ENCODE data around the gene MEAF6.
A peak's percentile ranks its signal among the peaks of the same experiment; 100 is the strongest.

MEAF6 gene

GRCh38 chr1:37479255-37480124, 35.1 kb downstream of the MEAF6 start:
- peaks cover 14 to 29% of the 10 kb centered on the region in 2 donors for H3K4me1 ChIP-seq (ENCODE audit: control insufficient read depth in 2 of 2, insufficient read depth in 1 of 2, low read depth in 1 of 2, low read length in 2 of 2)
- no peak overlapping the region for H3K9ac ChIP-seq (ENCODE audit: low read depth, low read length, poor library complexity)
- no peaks in the 10 kb centered on the region for H3K27me3 ChIP-seq (ENCODE audit: control insufficient read depth in 3 of 3, insufficient read depth in 3 of 3, low read depth in 1 of 3, low read length in 3 of 3)
- no peak overlapping the region for H2BK15ac ChIP-seq (ENCODE audit: low read length)
- H3K23ac ChIP-seq (ENCODE audit: low read depth, low read length, poor library complexity) = peak overlapping the region; percentile 47
- H3K4me2 ChIP-seq (ENCODE audit: insufficient read depth, low read length, poor library complexity, severe bottlenecking) = no peak overlapping the region
- H4K8ac ChIP-seq (ENCODE audit: low read depth, low read length) = no peak overlapping the region
- no peaks in the 10 kb centered on the region for H3K79me1 ChIP-seq (ENCODE audit: low read depth, low read length)
- no CpG with 5 or more reads among the region's 22 CpGs for WGBS, 2 donors (ENCODE audit: extremely low coverage in 2 of 2, insufficient read length in 2 of 2, insufficient replicate concordance in 1 of 2)
- H3K9me3 ChIP-seq (replicated peaks in 1 of 2; ENCODE audit: control insufficient read depth in 2 of 2, insufficient read depth in 1 of 2, low read depth in 1 of 2, low read length in 2 of 2) = no peaks in the 10 kb centered on the region
- H3K27ac ChIP-seq (replicated peaks; ENCODE audit: low read length) = no peak overlapping the region
- peak overlapping the region; percentile 9 for H3K18ac ChIP-seq (ENCODE audit: low read length)
- H2AFZ ChIP-seq (ENCODE audit: low read length) = peak overlapping the region; percentile 51
- H2AK5ac ChIP-seq (ENCODE audit: low read depth, low read length) = no peak overlapping the region
- H2BK5ac ChIP-seq (ENCODE audit: low read length) = no peak overlapping the region
- no peak for DNase-seq (ENCODE audit: low spot score)
- H3K14ac ChIP-seq (ENCODE audit: low read length) = no peak overlapping the region
- H4K91ac ChIP-seq (ENCODE audit: low read depth, low read length, poor library complexity) = no peak overlapping the region
- H2BK12ac ChIP-seq (ENCODE audit: low read length) = no peak overlapping the region
- no peak overlapping the region for H3K4me3 ChIP-seq (ENCODE audit: low read length in 2 of 2)
- H2BK120ac ChIP-seq (ENCODE audit: low read depth, low read length) = no peak overlapping the region
- H3K36me3 ChIP-seq (replicated peaks in 1 of 2; ENCODE audit: control insufficient read depth in 2 of 2, insufficient read depth in 2 of 2, low read length in 2 of 2) = peaks cover 27 to 72% of the 10 kb centered on the region in 2 donors
- no peak overlapping the region for H3K4ac ChIP-seq (ENCODE audit: low read length)

GRCh38 chr1:37478890-37479254, 35.7 kb downstream of the MEAF6 start:
- H3K14ac ChIP-seq (ENCODE audit: low read length) = no peak overlapping the region
- H3K79me1 ChIP-seq (ENCODE audit: low read depth, low read length) = no peaks in the 10 kb centered on the region
- H3K4me1 ChIP-seq (ENCODE audit: control insufficient read depth in 2 of 2, insufficient read depth in 1 of 2, low read depth in 1 of 2, low read length in 2 of 2) = peaks cover 15 to 32% of the 10 kb centered on the region in 2 donors
- H3K4me2 ChIP-seq (ENCODE audit: insufficient read depth, low read length, poor library complexity, severe bottlenecking) = no peak overlapping the region
- no peak overlapping the region for H4K91ac ChIP-seq (ENCODE audit: low read depth, low read length, poor library complexity)
- no peak for DNase-seq (ENCODE audit: low spot score)
- no peak overlapping the region for H2AFZ ChIP-seq (ENCODE audit: low read length)
- no peak overlapping the region for H2AK5ac ChIP-seq (ENCODE audit: low read depth, low read length)
- WGBS, 2 donors (ENCODE audit: extremely low coverage in 2 of 2, insufficient read length in 2 of 2, insufficient replicate concordance in 1 of 2) = no CpG with 5 or more reads among the region's 3 CpGs
- H3K27me3 ChIP-seq (ENCODE audit: control insufficient read depth in 3 of 3, insufficient read depth in 3 of 3, low read depth in 1 of 3, low read length in 3 of 3) = peaks cover 0 to 3% (median 2%) of the 10 kb centered on the region in 3 experiments
- H2BK120ac ChIP-seq (ENCODE audit: low read depth, low read length) = no peak overlapping the region
- no peak overlapping the region for H2BK15ac ChIP-seq (ENCODE audit: low read length)
- no peak overlapping the region for H3K4me3 ChIP-seq (ENCODE audit: low read length in 2 of 2)
- H3K27ac ChIP-seq (replicated peaks; ENCODE audit: low read length) = no peak overlapping the region
- no peak overlapping the region for H2BK12ac ChIP-seq (ENCODE audit: low read length)
- H3K18ac ChIP-seq (ENCODE audit: low read length) = no peak overlapping the region
- peaks cover 26 to 66% of the 10 kb centered on the region in 2 donors for H3K36me3 ChIP-seq (replicated peaks in 1 of 2; ENCODE audit: control insufficient read depth in 2 of 2, insufficient read depth in 2 of 2, low read length in 2 of 2)
- no peak overlapping the region for H3K23ac ChIP-seq (ENCODE audit: low read depth, low read length, poor library complexity)
- H4K8ac ChIP-seq (ENCODE audit: low read depth, low read length) = no peak overlapping the region
- no peak overlapping the region for H3K4ac ChIP-seq (ENCODE audit: low read length)
- no peak overlapping the region for H2BK5ac ChIP-seq (ENCODE audit: low read length)
- H3K9me3 ChIP-seq (replicated peaks in 1 of 2; ENCODE audit: control insufficient read depth in 2 of 2, insufficient read depth in 1 of 2, low read depth in 1 of 2, low read length in 2 of 2) = no peaks in the 10 kb centered on the region
- H3K9ac ChIP-seq (ENCODE audit: low read depth, low read length, poor library complexity) = no peak overlapping the region

DNA sequence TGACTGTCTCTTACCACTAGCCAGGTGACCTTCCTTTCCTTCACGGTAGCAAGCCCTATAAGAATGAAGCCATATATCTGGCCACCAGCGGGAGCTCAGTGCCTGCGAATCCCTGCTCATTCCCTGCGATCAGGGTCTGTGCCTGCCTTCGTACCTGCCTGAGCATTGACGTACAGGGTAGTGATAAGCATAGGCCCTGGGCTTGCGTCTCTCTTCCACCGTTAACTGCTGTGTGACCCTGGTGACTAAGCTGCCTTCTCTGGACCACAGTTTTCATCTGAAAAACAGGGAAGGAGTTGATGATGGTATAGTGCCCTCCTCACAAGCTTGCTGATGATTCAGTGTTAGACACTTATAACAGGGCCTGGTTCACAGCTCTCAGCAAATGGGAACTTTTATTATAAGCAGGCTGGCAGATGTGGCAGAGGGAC, 36.1 kb downstream of the MEAF6 start:
- no CpG with 5 or more reads among the region's 8 CpGs for WGBS, 2 donors (ENCODE audit: extremely low coverage in 2 of 2, insufficient read length in 2 of 2, insufficient replicate concordance in 1 of 2)

DNA sequence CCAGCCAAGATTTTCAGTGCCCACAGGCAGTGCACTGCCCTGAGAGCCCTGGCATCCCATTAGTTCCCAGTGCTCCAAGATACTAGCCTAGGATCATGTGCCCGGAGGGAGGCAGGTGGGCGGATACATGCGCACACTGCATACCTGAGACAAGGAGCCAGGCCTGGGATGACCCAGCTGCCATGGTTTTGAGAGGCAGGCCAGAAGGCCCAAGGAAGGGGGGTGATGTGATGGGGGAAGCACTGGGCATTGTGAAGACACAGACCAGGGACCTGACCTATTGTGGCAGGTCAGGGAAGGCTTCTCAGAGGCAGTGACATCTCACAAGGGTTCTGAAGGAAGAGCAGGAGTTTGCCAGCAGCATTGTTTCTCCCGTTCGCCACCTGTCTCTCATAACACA, 36.6 kb downstream of the MEAF6 start:
- Histone ChIP-seq H3K23ac (ENCODE audit: low read depth, low read length, poor library complexity) (no peak overlapping the region), H3K79me1 (ENCODE audit: low read depth, low read length) (no peaks in the 10 kb centered on the region), H3K27me3 (ENCODE audit: control insufficient read depth in 3 of 3, insufficient read depth in 3 of 3, low read depth in 1 of 3, low read length in 3 of 3) (peaks cover 0 to 9% (median 9%) of the 10 kb centered on the region in 3 experiments), H3K4ac (ENCODE audit: low read length) (no peak overlapping the region), H3K18ac (ENCODE audit: low read length) (no peak overlapping the region), H3K4me2 (ENCODE audit: insufficient read depth, low read length, poor library complexity, severe bottlenecking) (no peak overlapping the region), H3K9me3 (replicated peaks in 1 of 2; ENCODE audit: control insufficient read depth in 2 of 2, insufficient read depth in 1 of 2, low read depth in 1 of 2, low read length in 2 of 2) (no peaks in the 10 kb centered on the region), H2BK12ac (ENCODE audit: low read length) (no peak overlapping the region), H4K91ac (ENCODE audit: low read depth, low read length, poor library complexity) (no peak overlapping the region), H3K27ac (replicated peaks; ENCODE audit: low read length) (no peak overlapping the region), H3K4me3 (ENCODE audit: low read length in 2 of 2) (no peak overlapping the region), H2BK5ac (ENCODE audit: low read length) (no peak overlapping the region), H3K9ac (ENCODE audit: low read depth, low read length, poor library complexity) (no peak overlapping the region), H3K36me3 (replicated peaks in 1 of 2; ENCODE audit: control insufficient read depth in 2 of 2, insufficient read depth in 2 of 2, low read length in 2 of 2) (peaks cover 23 to 58% of the 10 kb centered on the region in 2 donors), H3K14ac (ENCODE audit: low read length) (no peak overlapping the region), H3K4me1 (ENCODE audit: control insufficient read depth in 2 of 2, insufficient read depth in 1 of 2, low read depth in 1 of 2, low read length in 2 of 2) (peaks cover 17 to 35% of the 10 kb centered on the region in 2 donors), H2BK120ac (ENCODE audit: low read depth, low read length) (no peak overlapping the region), H2BK15ac (ENCODE audit: low read length) (no peak overlapping the region), H4K8ac (ENCODE audit: low read depth, low read length) (no peak overlapping the region), H2AK5ac (ENCODE audit: low read depth, low read length) (no peak overlapping the region), H2AFZ (ENCODE audit: low read length) (no peak overlapping the region)
- DNase-seq (ENCODE audit: low spot score) = no peak
- WGBS, 2 donors (ENCODE audit: extremely low coverage in 2 of 2, insufficient read length in 2 of 2, insufficient replicate concordance in 1 of 2) = no CpG with 5 or more reads among the region's 5 CpGs

More for the DNA sequence above, 36.1 kb downstream of the MEAF6 start:
- Histone ChIP-seq H2BK5ac (ENCODE audit: low read length) (no peak overlapping the region), H3K4me1 (ENCODE audit: control insufficient read depth in 2 of 2, insufficient read depth in 1 of 2, low read depth in 1 of 2, low read length in 2 of 2) (peaks cover 17 to 35% of the 10 kb centered on the region in 2 donors), H2BK12ac (ENCODE audit: low read length) (no peak overlapping the region), H2BK120ac (ENCODE audit: low read depth, low read length) (no peak overlapping the region), H3K4me3 (ENCODE audit: low read length in 2 of 2) (peak overlapping the region in 1 of 2 donors; percentile 46), H4K8ac (ENCODE audit: low read depth, low read length) (no peak overlapping the region), H3K27me3 (ENCODE audit: control insufficient read depth in 3 of 3, insufficient read depth in 3 of 3, low read depth in 1 of 3, low read length in 3 of 3) (peaks cover 0 to 7% (median 6%) of the 10 kb centered on the region in 3 experiments), H3K9ac (ENCODE audit: low read depth, low read length, poor library complexity) (no peak overlapping the region), H3K14ac (ENCODE audit: low read length) (no peak overlapping the region), H3K79me1 (ENCODE audit: low read depth, low read length) (no peaks in the 10 kb centered on the region), H3K36me3 (replicated peaks in 1 of 2; ENCODE audit: control insufficient read depth in 2 of 2, insufficient read depth in 2 of 2, low read length in 2 of 2) (peaks cover 23 to 62% of the 10 kb centered on the region in 2 donors), H3K23ac (ENCODE audit: low read depth, low read length, poor library complexity) (no peak overlapping the region), H3K4ac (ENCODE audit: low read length) (no peak overlapping the region), H3K27ac (replicated peaks; ENCODE audit: low read length) (no peak overlapping the region), H4K91ac (ENCODE audit: low read depth, low read length, poor library complexity) (no peak overlapping the region), H2AFZ (ENCODE audit: low read length) (no peak overlapping the region), H2BK15ac (ENCODE audit: low read length) (no peak overlapping the region), H3K4me2 (ENCODE audit: insufficient read depth, low read length, poor library complexity, severe bottlenecking) (no peak overlapping the region), H3K9me3 (replicated peaks in 1 of 2; ENCODE audit: control insufficient read depth in 2 of 2, insufficient read depth in 1 of 2, low read depth in 1 of 2, low read length in 2 of 2) (no peaks in the 10 kb centered on the region), H3K18ac (ENCODE audit: low read length) (no peak overlapping the region), H2AK5ac (ENCODE audit: low read depth, low read length) (no peak overlapping the region)
- DNase-seq (ENCODE audit: low spot score) = no peak

Measured in neuronal stem cell (in vitro differentiated cells).